B cell (primary cell): ENCODE data around the gene RPH3AL. TPM values are rescaled to one million over a fixed set of nuclear protein-coding genes. Genes with fewer than 3 reads are reported as not detected.

ENCODE experiments used
- ATAC-seq: fragments of 200-7000 bp; cut with Tn5 transposase; one replicate; pipeline ENCODE4 v1.10.0; 2021; ENCODE audit warnings: low read depth, mild to moderate bottlenecking, moderate number of reproducible peaks, moderate library complexity
- CTCF ChIA-PET: fragments of 350-600 bp; sonication (Branson Sonifier 250); formaldehyde crosslinking; loops from one replicate; lab custom pipeline; 2021; ENCODE audit warnings: antibody characterized with exemption, inconsistent platforms; lab: Charles Lee
- POLR2A ChIA-PET: fragments of 350-600 bp; sonication (Branson Sonifier 250); formaldehyde crosslinking; loops from one replicate; lab custom pipeline; 2021; ENCODE audit warnings: antibody characterized with exemption; lab: Charles Lee
- DNase-seq: peaks from one replicate; pipeline ENCODE4 v3.0.0; 2013
- H2AFZ ChIP-seq: 2 replicates; pipeline ENCODE4 v1.6.1; 2012; ENCODE audit warnings: mild to moderate bottlenecking, low read depth, low read length; ENCODE audit not compliant: insufficient read depth, poor library complexity, severe bottlenecking
- H3K27ac ChIP-seq, 2 donors: 1 replicate in 1 of 2; 2 replicates in 1 of 2; pipeline ENCODE4 v1.5.1; 2012 to 2013; ENCODE audit warnings: low read length in 2 of 2, mild to moderate bottlenecking in 2 of 2, moderate library complexity in 1 of 2
- H3K27me3 ChIP-seq, 4 experiments: fragments of 200-600 bp in 1 of 4; sonication (generic) in 1 of 4; replicated peaks in 1 of 4; 1 replicate in 2 of 4; 2 replicates in 2 of 4; pipeline versions ENCODE4 v1.6.1 to v1.7.0; 2013 to 2016; ENCODE audit warnings: low read length in 3 of 4, mild to moderate bottlenecking in 2 of 4, mixed read lengths in 1 of 4, moderate library complexity in 1 of 4; ENCODE audit not compliant: insufficient read depth in 4 of 4, control insufficient read depth in 3 of 4; ENCODE audit errors: control extremely low read depth in 1 of 4
- H3K36me3 ChIP-seq, 2 experiments: replicated peaks in 1 of 2; 1 replicate in 1 of 2; 2 replicates in 1 of 2; pipeline versions ENCODE4 v1.6.1 to v1.7.1; 2013; ENCODE audit warnings: low read length in 1 of 2; ENCODE audit not compliant: insufficient read depth in 2 of 2, control insufficient read depth in 1 of 2; ENCODE audit errors: control extremely low read depth in 1 of 2, extremely low read depth in 1 of 2
- H3K4me1 ChIP-seq, 2 donors: fragments of 200-600 bp in 1 of 2; sonication (generic) in 1 of 2; 1 replicate in 1 of 2; 2 replicates in 1 of 2; pipeline versions ENCODE4 v1.5.1 to v1.6.1; 2013 to 2017; ENCODE audit warnings: low read length in 2 of 2; ENCODE audit not compliant: control insufficient read depth in 2 of 2, insufficient read depth in 2 of 2
- H3K4me2 ChIP-seq: replicated peaks from 2 replicates; pipeline ENCODE3; 2012; ENCODE audit warnings: mild to moderate bottlenecking, low read depth, low read length; ENCODE audit not compliant: poor library complexity, severe bottlenecking
- H3K4me3 ChIP-seq, 5 experiments: fragments of 200-600 bp in 1 of 5; sonication (generic) in 1 of 5; 1 replicate in 3 of 5; 2 replicates in 2 of 5; pipeline versions ENCODE4 v1.5.1 to v1.7.0; 2011 to 2016; ENCODE audit warnings: low read length in 4 of 5, mild to moderate bottlenecking in 4 of 5, low read depth in 2 of 5, control low read depth in 1 of 5, moderate library complexity in 1 of 5; ENCODE audit not compliant: insufficient read depth in 1 of 5; ENCODE audit errors: control extremely low read depth in 1 of 5, extremely low read depth in 1 of 5
- H3K79me2 ChIP-seq: fragments of 200-600 bp; sonication (generic); one replicate; pipeline ENCODE4 v1.6.0; 2016; ENCODE audit warnings: low read length; ENCODE audit not compliant: control insufficient read depth, insufficient read depth
- H3K9ac ChIP-seq: fragments of 200-600 bp; sonication (generic); 2 replicates; pipeline ENCODE4 v1.6.1; 2017; ENCODE audit warnings: mild to moderate bottlenecking, low read length, moderate library complexity
- H3K9me3 ChIP-seq, 3 donors: one replicate each; pipeline versions ENCODE4 v1.6.1 to v1.7.1; 2013; ENCODE audit warnings: low read length in 2 of 3; ENCODE audit not compliant: control insufficient read depth in 2 of 3, insufficient read depth in 1 of 3; ENCODE audit errors: control extremely low read depth in 1 of 3
- H4K20me1 ChIP-seq: 2 replicates; pipeline ENCODE4 v1.6.0; 2012; ENCODE audit warnings: mild to moderate bottlenecking, low read length; ENCODE audit not compliant: insufficient read depth, control insufficient read depth, poor library complexity, severe bottlenecking
- H3K27ac Mint-ChIP-seq: one replicate; pipeline ENCODE4 v1.8.0; 2021; ENCODE audit warnings: mixed read lengths
- H3K27me3 Mint-ChIP-seq: one replicate; pipeline ENCODE4 v1.8.0; 2021; ENCODE audit warnings: mixed read lengths
- H3K4me1 Mint-ChIP-seq: one replicate; pipeline ENCODE4 v1.8.0; 2021; ENCODE audit warnings: mixed read lengths
- H3K4me3 Mint-ChIP-seq: one replicate; pipeline ENCODE4 v1.8.0; 2021; ENCODE audit warnings: mixed read lengths
- H3K9me3 Mint-ChIP-seq: one replicate; pipeline ENCODE4 v1.8.0; 2022; ENCODE audit warnings: mixed read lengths; ENCODE audit not compliant: insufficient read depth
- CTCF ChIP-seq: fragments of 200-600 bp; IDR thresholded peaks from one replicate; pipeline ENCODE4 v1.8.0; 2022; ENCODE audit warnings: antibody characterized with exemption, mild to moderate bottlenecking
- EZH2 ChIP-seq: IDR thresholded peaks from 2 replicates; pipeline ENCODE4 v1.6.1; 2012; ENCODE audit warnings: borderline replicate concordance, low read depth, mild to moderate bottlenecking, moderate library complexity, low read length; ENCODE audit not compliant: insufficient read depth, poor library complexity, severe bottlenecking
- WGBS: methylation state at CpG from one replicate; pipeline ENCODE4 v1.1.5; 2013; ENCODE audit warnings: missing lambda C conversion rate; ENCODE audit not compliant: insufficient coverage; 5-methylcytosine and 5-hydroxymethylcytosine counted together
- intact Hi-C: fragments of 100-400 bp; cut with micrococcal nuclease; formaldehyde crosslinking; loops from one replicate; pipeline ENCODE4 v1.10.0; 2022
- polyA plus RNA-seq: library from polyadenylated mRNA; depleted of rRNA; stranded (reverse); fragments of >200 nt; gene quantifications from 2 replicates; pipeline ENCODE4 v1.2.3, GENCODE V29; 2012
- total RNA-seq, 2 donors: library from RNA; stranded (reverse); fragments of 120-200 nt in 1 of 2; gene quantifications; 1 replicate in 1 of 2; 2 replicates in 1 of 2; pipeline versions ENCODE4 v1.2.3 to v1.2.4, GENCODE V29; 2013 to 2022

RPH3AL gene
- total and polyA plus RNA-seq, 2 donors (not counting 1 experiment from before 2014, with no cell fraction given) = 10.8 to 13.3 TPM

GRCh38 chr17:237406-237955 lies 115.1 kb downstream of the RPH3AL start:
- Histone ChIP-seq H3K36me3 (no peaks in the 10 kb centered on the region), H4K20me1 (no peaks in the 10 kb centered on the region), H3K9me3 (peaks cover 0 to 17% (median 0%) of the 10 kb centered on the region in 3 donors), H3K4me3 (no peak overlapping the region), H3K79me2 (no peaks in the 10 kb centered on the region), H3K9ac (no peak overlapping the region), H2AFZ (no peak overlapping the region), H3K4me2 (no peak overlapping the region), H3K27ac (no peak overlapping the region), H3K27me3 (peaks cover 0 to 8% (median 0%) of the 10 kb centered on the region in 4 experiments), H3K4me1 (no peaks in the 10 kb centered on the region)
- no peaks in the 10 kb centered on the region for H3K9me3 Mint-ChIP-seq
- intact Hi-C loops = no loop called here
- ChIA-PET POLR2A (no interaction called here), CTCF (no interaction called here)
- H3K4me3 Mint-ChIP-seq = no peak overlapping the region
- no peaks in the 10 kb centered on the region for H3K4me1 Mint-ChIP-seq
- H3K27me3 Mint-ChIP-seq = no peaks in the 10 kb centered on the region
- ATAC-seq (no peak), DNase-seq (no peak)
- no peak for TF ChIP-seq CTCF
- TF ChIP-seq EZH2 = no peak
- H3K27ac Mint-ChIP-seq = no peak overlapping the region
- 86% methylated on average over 8 of the region's 8 CpGs for WGBS

GRCh38 chr17:236641-237405 lies 115.8 kb downstream of the RPH3AL start:
- Histone ChIP-seq H3K27ac (no peak overlapping the region), H3K4me1 (no peaks in the 10 kb centered on the region), H3K79me2 (no peaks in the 10 kb centered on the region), H3K4me3 (no peak overlapping the region), H3K9me3 (peaks cover 0 to 17% (median 0%) of the 10 kb centered on the region in 3 donors), H3K9ac (no peak overlapping the region), H2AFZ (no peak overlapping the region), H3K36me3 (no peaks in the 10 kb centered on the region), H3K4me2 (no peak overlapping the region), H3K27me3 (peaks cover 0 to 8% (median 0%) of the 10 kb centered on the region in 4 experiments), H4K20me1 (no peaks in the 10 kb centered on the region)
- H3K9me3 Mint-ChIP-seq = no peaks in the 10 kb centered on the region
- ChIA-PET POLR2A (no interaction called here), CTCF (no interaction called here)
- ATAC-seq = no peak
- DNase-seq = no peak
- intact Hi-C loops = no loop called here
- no peaks in the 10 kb centered on the region for H3K27me3 Mint-ChIP-seq
- WGBS = 92% methylated on average over 34 of the region's 34 CpGs
- no peak for TF ChIP-seq EZH2
- no peak for TF ChIP-seq CTCF
- no peak overlapping the region for H3K27ac Mint-ChIP-seq
- no peaks in the 10 kb centered on the region for H3K4me1 Mint-ChIP-seq
- H3K4me3 Mint-ChIP-seq = no peak overlapping the region
